Stimulated activated CD4-positive, alpha-beta T cell treated with anti-CD3 and anti-CD28 coated beads, Interleukin-15, amount 100 ng/mL, for 48 hours (primary cell): ENCODE data around the gene SMIM41.

Experiments used
- DNase-seq, 2 donors: peaks; one replicate each; pipeline ENCODE4 v3.0.0-alpha.2; 2020; ENCODE audit warnings: low read depth in 2 of 2

SMIM41 gene

GRCh38 chr12:52122540-52122871 is 43.0 kb downstream of the SMIM41 start:
- no peak for DNase-seq

- no peak for DNase-seq
Measured at GRCh38 chr12:52122904-52123303, 43.4 kb downstream of the SMIM41 start.

- no peak for DNase-seq
Measured at GRCh38 chr12:52123487-52124186, 44.1 kb downstream of the SMIM41 start.

GRCh38 chr12:52125476-52125900 is 46.0 kb downstream of the SMIM41 start:
- no peak for DNase-seq

GRCh38 chr12:52126050-52126604 is 46.6 kb downstream of the SMIM41 start:
- no peak for DNase-seq

GRCh38 chr12:52126605-52127578 is 47.4 kb downstream of the SMIM41 start:
- DNase-seq = no peak

- DNase-seq = no peak
Measured at GRCh38 chr12:52127683-52128450, 48.4 kb downstream of the SMIM41 start.

GRCh38 chr12:52130711-52131110 is 51.2 kb downstream of the SMIM41 start:
- DNase-seq = no peak

GRCh38 chr12:52132754-52133161 is 53.3 kb downstream of the SMIM41 start:
- DNase-seq = no peak

GRCh38 chr12:52137746-52138145 is 58.2 kb downstream of the SMIM41 start:
- DNase-seq = no peak

- DNase-seq = no peak
Measured at GRCh38 chr12:52139147-52139546, 59.6 kb downstream of the SMIM41 start.

GRCh38 chr12:52139579-52140062 is 60.1 kb downstream of the SMIM41 start:
- DNase-seq = peak in 1 of 2 donors; percentile 13

GRCh38 chr12:52141306-52141705 is 61.8 kb downstream of the SMIM41 start:
- DNase-seq = no peak

- DNase-seq = no peak
Measured at GRCh38 chr12:52141875-52142274, 62.4 kb downstream of the SMIM41 start.

GRCh38 chr12:52142431-52142830 is 62.9 kb downstream of the SMIM41 start:
- DNase-seq = no peak

- DNase-seq = no peak
Measured at GRCh38 chr12:52144512-52145227, 65.2 kb downstream of the SMIM41 start.

GRCh38 chr12:52145228-52146088 is 66.0 kb downstream of the SMIM41 start:
- DNase-seq = no peak

GRCh38 chr12:52146089-52146821 is 66.8 kb downstream of the SMIM41 start:
- DNase-seq = no peak

- no peak for DNase-seq
Measured at GRCh38 chr12:52146822-52147366, 67.4 kb downstream of the SMIM41 start.
